Colonic mucosa (tissue), 4 donors: Measurements from ENCODE around the gene OR2S2. TPM values are rescaled to one million over a fixed set of nuclear protein-coding genes. Genes with fewer than 3 reads are reported as not detected.

ENCODE experiments used
- DNase-seq: peaks from one replicate; pipeline ENCODE4 v3.0.0-alpha.2; 2020
- H3K27ac ChIP-seq: fragments of 200-600 bp; one replicate; pipeline ENCODE4 v1.8.0; 2021
- H3K27me3 ChIP-seq: fragments of 200-600 bp; one replicate; pipeline ENCODE4 v1.8.0; 2021
- H3K36me3 ChIP-seq: fragments of 200-600 bp; one replicate; pipeline ENCODE4 v1.8.0; 2021
- H3K4me1 ChIP-seq: fragments of 200-600 bp; one replicate; pipeline ENCODE4 v1.8.0; 2021; ENCODE audit warnings: mild to moderate bottlenecking
- H3K4me3 ChIP-seq: fragments of 200-600 bp; one replicate; pipeline ENCODE4 v1.8.0; 2021
- H3K9ac ChIP-seq, 2 donors: one replicate each; pipeline ENCODE4 v1.7.0; 2013; ENCODE audit warnings: control low read depth in 2 of 2, low read depth in 2 of 2, low read length in 2 of 2
- H3K9me3 ChIP-seq: fragments of 200-600 bp; one replicate; pipeline ENCODE4 v1.8.0; 2021
- CTCF ChIP-seq: fragments of 200-600 bp; IDR thresholded peaks from one replicate; pipeline ENCODE4 v1.8.0; 2022; ENCODE audit warnings: antibody characterized with exemption, mild to moderate bottlenecking
- intact Hi-C: fragments of 100-400 bp; cut with DNase I; formaldehyde crosslinking; loops from one replicate; pipeline ENCODE4 v1.14.1; 2022
- total RNA-seq, 2 donors: library from RNA; stranded (reverse); fragmentation: NEBNext Ultra II Directional in 1 of 2; extraction: Animal tissue kit (Norgen Biotek cat#: 25700) in 1 of 2; gene quantifications; one replicate each; pipeline ENCODE4 v1.2.1, GENCODE V29; 2021
- donor health status: healthy.
- donor health status: DM: no; HTN: no; CAD: no.
- donor health status: DM: no; HTN: no; CAD: no.

Gene OR2S2
- total RNA-seq, 2 donors from 2014 or later, result not detected

GRCh38 chr9:35981699-35982098, 23.7 kb upstream of the OR2S2 start:
- Histone ChIP-seq H3K9me3 (no peaks in the 10 kb centered on the region), H3K9ac (no peak overlapping the region), H3K4me3 (no peak overlapping the region), H3K36me3 (no peaks in the 10 kb centered on the region), H3K27me3 (no peaks in the 10 kb centered on the region), H3K4me1 (no peaks in the 10 kb centered on the region), H3K27ac (no peak overlapping the region)
- intact Hi-C loops, result no loop called here
- TF ChIP-seq CTCF, result no peak
- no peak for DNase-seq

GRCh38 chr9:35980289-35981011, 22.5 kb upstream of the OR2S2 start:
- Histone ChIP-seq H3K27me3 (no peaks in the 10 kb centered on the region), H3K27ac (no peak overlapping the region), H3K4me1 (no peaks in the 10 kb centered on the region), H3K9me3 (no peaks in the 10 kb centered on the region), H3K4me3 (no peak overlapping the region), H3K36me3 (no peaks in the 10 kb centered on the region), H3K9ac (no peak overlapping the region)
- no peak for TF ChIP-seq CTCF
- no peak for DNase-seq
- intact Hi-C loops, result no loop called here

- TF ChIP-seq CTCF, result no peak
- no peak overlapping the region for H3K4me3 ChIP-seq
- H3K27me3 ChIP-seq, result no peaks in the 10 kb centered on the region
- H3K4me1 ChIP-seq, result no peaks in the 10 kb centered on the region
- H3K27ac ChIP-seq, result no peak overlapping the region
- DNase-seq, result no peak
- H3K36me3 ChIP-seq, result no peaks in the 10 kb centered on the region
- intact Hi-C loops, result no loop called here
- H3K9me3 ChIP-seq, result no peaks in the 10 kb centered on the region
- H3K9ac ChIP-seq, result no peak overlapping the region
Measured at GRCh38 chr9:35978792-35979191, 20.8 kb upstream of the OR2S2 start.

- intact Hi-C loops, result no loop called here
- Histone ChIP-seq H3K9ac (no peak overlapping the region), H3K4me3 (no peak overlapping the region), H3K9me3 (no peaks in the 10 kb centered on the region), H3K36me3 (no peaks in the 10 kb centered on the region), H3K27me3 (no peaks in the 10 kb centered on the region), H3K27ac (no peak overlapping the region), H3K4me1 (no peaks in the 10 kb centered on the region)
- no peak for DNase-seq
- TF ChIP-seq CTCF, result no peak
Measured at GRCh38 chr9:35976726-35977125, 18.8 kb upstream of the OR2S2 start.

GRCh38 chr9:35974800-35975199, 16.8 kb upstream of the OR2S2 start:
- Histone ChIP-seq H3K4me1 (no peaks in the 10 kb centered on the region), H3K36me3 (no peaks in the 10 kb centered on the region), H3K4me3 (no peak overlapping the region), H3K9ac (no peak overlapping the region), H3K27ac (no peak overlapping the region), H3K9me3 (no peaks in the 10 kb centered on the region), H3K27me3 (no peaks in the 10 kb centered on the region)
- no peak for TF ChIP-seq CTCF
- DNase-seq, result no peak
- intact Hi-C loops, result no loop called here
